ENCODE data around the gene RGS13.

GRCh38 chr1:192639607-192640368 is 3.8 kb downstream of the RGS13 start:
- no peak for TF ChIP-seq GATA2 (IDR thresholded peaks at IDR 0.05; ENCODE audit: low read depth, low read length)
- no peak for TF ChIP-seq GATA3 (IDR thresholded peaks at IDR 0.05; ENCODE audit: low read depth, low read length)

Data from SH-SY5Y (cell line).